HG03469 (cell line): ENCODE measurements around the gene CCDC102B.

Source experiments
- ATAC-seq: cut with Tn5 transposase; IDR thresholded peaks from one replicate; pipeline ENCODE4 v1.9.1; 2021; ENCODE audit warnings: mild to moderate bottlenecking, moderate library complexity, moderate number of reproducible peaks; ENCODE audit not compliant: unreplicated experiment

The CCDC102B gene

DNA sequence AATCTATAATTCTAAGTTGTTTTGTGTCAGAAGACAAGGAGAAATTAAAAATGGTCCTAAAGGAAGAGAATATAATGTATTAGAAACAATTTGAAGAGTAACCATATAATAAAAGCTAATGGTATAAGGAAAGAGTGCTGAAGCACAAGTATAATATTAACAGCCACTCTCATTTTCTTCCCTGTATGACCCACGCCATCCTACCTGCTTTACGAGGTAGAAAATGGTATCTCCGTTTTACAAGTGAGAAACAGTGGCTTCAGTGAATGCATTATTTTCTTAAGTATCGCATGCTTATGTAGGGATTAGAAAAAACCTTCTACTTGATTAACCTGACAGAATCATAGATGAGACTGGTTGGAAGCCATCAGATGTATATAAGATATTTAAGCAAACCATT, 266.2 kb downstream of the CCDC102B start:
- ATAC-seq = no peak

DNA sequence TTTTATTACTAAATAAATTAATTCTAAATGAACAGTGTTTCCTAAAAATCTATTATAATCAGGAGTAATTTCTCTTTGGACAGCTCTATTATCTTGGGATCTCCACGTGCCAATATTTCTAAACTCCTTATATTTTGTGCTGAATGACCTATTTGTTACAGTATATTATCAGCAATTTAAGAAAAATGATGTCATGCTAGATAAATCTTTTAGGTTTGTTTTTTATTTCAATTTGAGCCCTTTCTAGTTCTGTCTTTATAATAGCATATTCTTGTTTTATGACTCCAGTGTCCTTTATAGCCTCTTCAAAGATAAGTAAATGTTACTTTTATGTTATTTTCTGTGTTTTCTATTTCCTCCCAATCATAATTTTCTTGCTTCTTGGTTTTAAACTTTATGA, 269.2 kb downstream of the CCDC102B start:
- ATAC-seq = no peak

GRCh38 chr18:69071680-69072079, 273.8 kb downstream of the CCDC102B start:
- no peak for ATAC-seq

DNA sequence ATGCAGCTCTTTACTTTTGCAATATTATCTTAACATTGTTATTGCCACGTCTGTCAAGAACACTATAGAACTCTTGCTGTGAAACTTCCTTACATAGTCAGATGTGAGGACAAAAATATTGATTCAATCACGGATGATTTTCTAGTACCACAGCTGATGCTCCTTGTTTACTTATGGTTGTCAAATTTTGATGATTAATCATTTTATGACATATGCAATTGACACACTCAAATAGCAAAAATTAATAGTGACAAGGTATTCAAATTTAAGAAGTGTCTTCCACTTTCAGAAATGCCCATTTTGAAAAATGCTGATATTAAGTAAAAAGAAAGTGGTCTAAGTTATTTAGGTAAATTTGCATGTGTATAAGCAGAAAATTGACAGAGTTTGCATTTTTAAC, 284.0 kb downstream of the CCDC102B start:
- no peak for ATAC-seq

DNA sequence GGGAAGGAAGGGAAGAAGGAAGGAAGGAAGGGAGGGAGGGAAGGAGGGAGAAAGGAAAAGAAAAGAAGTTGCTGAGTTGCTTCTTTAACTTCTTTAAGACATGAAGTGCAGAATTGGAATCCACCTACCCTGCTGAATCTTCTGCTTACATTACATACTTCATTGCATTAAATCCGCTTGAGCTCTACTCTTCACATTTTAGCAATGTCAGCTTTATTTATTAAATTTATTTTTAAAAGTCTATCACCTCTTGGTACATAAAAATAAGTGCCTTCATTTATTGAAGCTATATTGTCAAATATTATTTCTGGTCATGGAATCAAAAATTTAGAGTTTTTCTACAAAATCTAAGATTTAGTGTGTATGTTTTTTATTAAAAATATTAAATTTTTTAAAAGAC, 284.6 kb downstream of the CCDC102B start:
- ATAC-seq = no peak

DNA sequence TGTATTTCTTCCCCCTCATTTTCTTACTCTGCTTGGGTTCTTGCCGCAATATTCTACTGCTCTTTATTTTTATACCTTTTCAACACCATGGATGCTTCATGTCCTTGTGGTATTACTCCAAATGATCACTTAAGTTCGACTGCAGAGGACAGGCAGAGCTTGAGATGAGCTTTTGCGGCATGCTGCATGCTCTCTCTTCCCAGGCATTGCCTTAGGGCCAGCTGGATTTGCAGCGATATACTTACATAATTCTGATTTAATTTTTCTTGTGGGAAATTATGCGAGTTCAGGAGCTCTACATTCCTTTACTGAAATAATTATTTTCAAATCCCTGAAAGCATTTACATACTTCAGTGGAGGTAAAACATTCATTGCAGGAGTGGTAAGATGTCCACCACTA, 288.1 kb downstream of the CCDC102B start:
- ATAC-seq = no peak

GRCh38 chr18:69088973-69089372, 291.1 kb downstream of the CCDC102B start:
- ATAC-seq = no peak

- no peak for ATAC-seq
Observed at GRCh38 chr18:69097349-69097748, 299.5 kb downstream of the CCDC102B start.

DNA sequence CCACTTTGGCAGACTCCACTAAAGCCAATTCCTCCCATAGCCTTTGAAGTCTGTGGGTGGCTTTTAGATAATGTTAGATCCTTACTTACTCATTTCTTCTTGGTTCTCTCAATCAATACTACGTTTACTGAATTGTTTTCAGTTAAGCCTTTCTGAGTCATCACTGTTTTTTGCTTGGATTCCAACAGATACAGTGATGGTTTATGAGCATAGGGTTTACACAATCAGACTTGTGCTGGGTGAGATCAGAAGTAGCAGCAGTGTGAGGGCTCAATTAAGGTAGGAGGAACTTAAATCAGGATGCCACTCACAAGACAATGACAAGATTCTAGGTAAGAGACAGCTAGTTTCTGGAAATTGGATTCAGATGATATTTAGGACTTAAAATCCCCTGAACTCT, 305.1 kb downstream of the CCDC102B start:
- no peak for ATAC-seq
